Left lobe of liver (tissue), 2 donors: ENCODE measurements around the gene SEC31B. TPM values are rescaled to one million over a fixed set of nuclear protein-coding genes. Genes with fewer than 3 reads are reported as not detected.

Experiments used
- ATAC-seq: fragments of 200-7000 bp; cut with Tn5 transposase; one replicate; pipeline ENCODE4 v1.9.1; 2020; ENCODE audit warnings: mild to moderate bottlenecking, moderate library complexity
- DNase-seq: peaks from one replicate; pipeline ENCODE4 v3.0.0-alpha.2; 2020; ENCODE audit warnings: low spot score
- total RNA-seq: library from RNA; stranded (reverse); gene quantifications from one replicate; pipeline ENCODE4 v1.2.1, GENCODE V29; 2021
- donor health status: DM: no; HTN: no; CAD: no; lungs with moderate emphysema.
- donor health status: DM: no; HTN: yes; CAD: no.

The SEC31B gene
- total RNA-seq, 1 donor from 2014 or later: 6.7 TPM

DNA sequence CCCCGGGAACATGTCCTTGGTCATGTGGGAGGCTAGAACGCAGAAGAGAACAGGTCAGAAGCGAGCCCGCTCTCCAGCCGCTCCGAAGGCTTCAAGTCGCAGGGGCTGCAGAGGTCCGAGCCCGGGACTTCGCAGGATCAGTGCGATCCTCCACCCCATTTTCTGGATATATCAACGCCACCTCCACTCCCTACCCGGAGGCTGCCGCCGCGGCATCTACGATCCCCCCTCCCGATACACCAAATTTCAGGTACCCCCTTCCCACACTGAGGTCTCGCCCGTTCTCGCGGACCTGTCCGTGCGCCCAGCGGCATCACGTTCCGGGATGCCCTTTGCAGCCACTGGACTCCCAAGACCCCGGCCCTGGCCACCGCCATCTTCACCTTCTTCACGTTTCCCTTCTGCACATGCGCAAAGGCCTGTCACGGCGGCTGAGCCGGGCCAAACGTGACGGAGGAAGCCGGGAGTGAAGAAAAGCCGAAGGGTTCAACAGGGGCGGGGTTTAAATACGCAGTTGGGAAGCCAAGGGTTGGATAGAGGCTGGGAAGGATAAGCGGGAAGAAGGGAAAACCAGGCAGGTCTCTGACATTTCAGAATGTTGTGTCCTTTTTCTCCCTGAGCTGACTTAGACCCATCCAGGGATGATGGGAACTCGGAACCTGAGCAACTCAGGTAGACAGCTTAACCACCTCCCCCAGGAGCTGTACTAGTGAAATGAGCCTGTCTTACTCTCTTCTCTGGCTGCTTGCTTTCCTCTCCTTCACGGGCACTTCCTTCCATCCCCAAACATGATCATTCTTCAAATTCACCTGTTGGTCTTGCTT is 10.0 kb upstream of the SEC31B start, which contains the start of gene NDUFB8:
Gene NDUFB8, minus strand, starts transcription at position 397 of the 824 bp plus-strand sequence. Its CDS starts 20 bp downstream, at position 377.
- DNase-seq (peak; percentile 93), ATAC-seq (peak; percentile 94)

GRCh38 chr10:100528921-100529474 is 9.3 kb upstream of the SEC31B start:
- no peak for DNase-seq
- no peak for ATAC-seq

DNA sequence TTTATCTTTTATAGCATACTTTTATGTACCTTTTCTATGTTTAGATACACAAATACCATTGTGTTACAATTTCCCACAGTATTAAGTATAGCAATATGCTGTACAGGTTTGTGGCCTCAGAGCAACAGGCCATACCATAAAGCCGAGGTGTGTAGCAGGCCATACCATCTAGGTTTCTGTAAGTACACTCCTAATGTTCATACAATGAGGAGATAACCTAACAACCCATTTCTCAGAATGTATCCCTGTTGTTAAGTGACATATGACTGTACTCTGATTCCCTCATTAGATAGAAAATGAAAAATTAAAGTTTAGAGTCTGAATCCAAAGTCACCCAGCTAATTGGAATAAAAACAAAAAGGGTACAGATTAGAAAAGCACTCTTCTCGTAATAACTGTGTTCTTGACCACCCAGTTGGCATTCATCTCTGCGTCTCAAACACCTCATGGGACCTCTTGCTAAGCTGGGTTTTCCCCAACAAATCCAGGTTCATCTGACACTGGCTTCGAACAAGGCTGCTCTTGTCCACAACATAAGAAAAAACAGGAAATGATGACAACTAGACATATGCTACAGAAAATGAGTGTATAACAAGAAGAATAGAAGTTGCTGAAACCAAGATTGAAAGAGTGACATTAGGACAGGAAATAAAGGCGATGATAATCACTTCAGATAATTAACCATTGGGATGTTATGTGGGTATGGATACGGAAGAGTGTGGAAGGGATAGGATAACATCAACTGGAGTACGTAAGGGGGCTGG is 8.6 kb upstream of the SEC31B start:
- DNase-seq: no peak
- ATAC-seq: no peak

DNA sequence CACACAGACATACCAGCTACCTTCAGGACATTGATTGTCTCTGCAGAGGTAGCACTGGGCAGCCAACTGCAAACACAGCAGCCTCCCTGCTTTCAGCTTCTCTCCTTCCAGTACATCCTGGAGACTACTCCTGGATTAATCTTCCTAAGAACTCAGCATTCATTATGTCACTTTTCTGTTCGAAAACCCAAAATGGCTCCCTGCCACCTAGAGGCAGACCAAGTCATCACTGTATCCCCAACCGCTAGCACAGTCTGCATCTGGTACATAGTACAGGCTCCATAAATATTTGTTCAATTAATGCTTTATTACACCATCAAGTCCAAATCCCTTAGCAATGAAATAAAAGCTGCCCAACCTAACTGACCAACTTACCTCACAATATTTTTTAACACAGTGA is 5.0 kb upstream of the SEC31B start:
- ATAC-seq: no peak
- no peak for DNase-seq

- ATAC-seq (no peak), DNase-seq (no peak)
Measured at GRCh38 chr10:100524206-100524605, 4.5 kb upstream of the SEC31B start.

- ATAC-seq: no peak
- no peak for DNase-seq
Measured at GRCh38 chr10:100522945-100523344, 3.3 kb upstream of the SEC31B start.

- DNase-seq (no peak), ATAC-seq (no peak)
Measured at GRCh38 chr10:100522107-100522801, 2.6 kb upstream of the SEC31B start.

- DNase-seq (no peak), ATAC-seq (no peak)
Measured at GRCh38 chr10:100520811-100521210, 1.1 kb upstream of the SEC31B start.

DNA sequence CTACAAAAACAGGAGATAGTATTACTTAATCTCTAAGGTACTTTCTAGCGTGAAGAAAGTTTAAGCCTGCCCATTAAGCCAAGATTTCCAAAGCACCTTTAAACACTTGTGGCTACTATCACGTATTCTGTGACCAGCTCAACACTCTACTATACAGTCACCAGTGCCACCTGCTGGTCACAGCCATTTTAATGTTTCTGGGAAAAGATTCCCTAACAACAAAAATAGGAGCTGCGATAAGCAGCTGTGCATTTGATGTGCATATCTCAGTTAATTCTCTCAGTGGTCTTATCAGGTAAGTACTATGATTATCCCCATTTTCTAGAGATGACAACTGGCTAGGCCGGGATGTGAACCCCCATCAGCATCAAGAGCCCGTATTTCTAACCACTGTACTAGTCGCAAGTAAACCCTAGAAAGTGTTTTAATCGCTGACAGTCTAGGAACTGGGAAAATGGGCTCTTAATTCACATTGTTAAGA is 860 bp downstream of the SEC31B start:
- peak; percentile 74 for ATAC-seq
- DNase-seq: peak; percentile 64

- peak; percentile 80 for DNase-seq
- peak; percentile 75 for ATAC-seq
Measured at GRCh38 chr10:100516847-100517246, 2.8 kb downstream of the SEC31B start.

DNA sequence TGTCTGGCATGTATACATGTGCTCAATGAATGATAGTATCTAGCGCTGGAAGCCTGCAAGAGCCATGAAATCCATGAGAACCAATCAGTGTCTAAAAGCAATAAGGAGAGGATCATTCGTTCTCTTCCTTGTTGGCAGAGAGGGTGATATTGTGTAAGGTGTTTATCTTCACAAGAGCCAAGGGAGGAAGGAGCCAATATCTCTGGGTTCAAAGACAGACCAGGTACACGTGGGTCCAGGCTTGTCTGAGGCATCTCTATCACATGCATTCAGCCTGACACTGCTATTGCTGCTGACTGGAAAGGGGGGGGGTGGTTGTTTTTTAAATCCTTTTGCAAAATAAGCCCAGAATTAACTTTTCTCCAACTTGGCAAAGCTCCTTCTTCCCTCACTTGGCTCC is 4.0 kb downstream of the SEC31B start:
- ATAC-seq (peak; percentile 5), DNase-seq (peak; percentile 52)

DNA sequence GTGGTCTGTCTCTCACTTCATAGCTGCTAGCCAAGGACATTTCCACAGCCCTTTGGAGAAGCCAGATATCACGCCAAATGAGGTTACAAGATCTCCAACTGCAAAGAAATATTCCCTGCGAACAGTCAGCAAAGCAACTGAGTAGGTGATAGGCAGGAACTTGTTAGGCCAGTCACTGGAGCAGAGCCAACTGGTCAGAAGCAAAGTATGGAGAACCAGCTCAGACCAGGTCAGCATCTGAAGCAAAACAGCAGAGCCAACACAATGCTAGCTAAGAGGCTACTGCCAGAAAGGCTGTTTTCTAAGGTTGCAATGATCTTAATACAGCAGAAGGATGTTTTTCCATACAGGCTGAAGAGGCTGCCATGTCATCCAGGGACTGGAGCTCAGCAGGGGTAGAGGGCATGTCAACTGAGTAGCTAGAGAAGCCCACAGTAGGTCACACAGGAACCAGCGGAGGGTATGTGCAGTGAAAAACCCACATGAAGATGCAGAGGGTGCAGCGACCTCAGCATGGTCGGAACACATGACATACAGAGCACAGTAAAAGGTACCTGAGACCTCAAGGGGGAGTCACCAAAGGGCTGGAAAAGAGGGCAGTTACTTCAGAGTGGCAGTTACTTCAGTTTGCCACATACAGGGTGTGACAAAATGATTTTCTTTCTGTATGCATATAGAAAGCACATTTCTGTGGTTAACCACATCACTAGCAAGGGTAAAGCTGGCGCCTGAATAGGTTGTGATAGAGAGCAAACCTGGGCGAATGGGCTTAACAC is 8.9 kb downstream of the SEC31B start:
- ATAC-seq: no peak

DNA sequence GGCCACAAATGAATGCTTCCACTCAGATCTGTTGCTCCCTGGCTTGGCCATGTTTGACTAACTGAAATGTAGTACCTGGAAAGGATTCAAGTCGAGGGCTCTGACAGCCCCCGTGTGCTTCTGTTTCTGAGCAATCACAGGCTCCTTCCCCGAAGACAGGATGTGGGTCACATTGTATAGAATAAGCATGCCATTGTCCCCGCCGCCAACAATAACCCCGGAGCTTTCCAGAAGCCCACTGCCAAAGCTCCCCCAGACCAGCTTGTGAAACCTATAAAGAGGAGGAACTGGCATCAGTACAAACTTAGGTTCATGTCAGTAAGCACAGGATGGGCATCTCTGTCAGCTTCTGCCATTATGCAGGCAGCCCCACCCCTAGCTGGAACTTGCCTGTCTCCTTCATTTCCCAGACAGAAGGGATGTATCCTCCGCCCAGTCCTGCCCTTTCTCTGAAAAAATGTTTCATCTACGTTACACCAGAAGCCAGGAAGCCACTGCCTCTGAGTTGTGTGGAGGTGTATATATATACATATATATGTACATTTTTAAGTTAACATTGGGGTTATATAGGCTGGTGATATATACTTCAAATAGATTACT is 10.3 kb downstream of the SEC31B start:
- ATAC-seq (no peak), DNase-seq (no peak)

More for the DNA sequence above, 8.9 kb downstream of the SEC31B start:
- no peak for DNase-seq

DNA sequence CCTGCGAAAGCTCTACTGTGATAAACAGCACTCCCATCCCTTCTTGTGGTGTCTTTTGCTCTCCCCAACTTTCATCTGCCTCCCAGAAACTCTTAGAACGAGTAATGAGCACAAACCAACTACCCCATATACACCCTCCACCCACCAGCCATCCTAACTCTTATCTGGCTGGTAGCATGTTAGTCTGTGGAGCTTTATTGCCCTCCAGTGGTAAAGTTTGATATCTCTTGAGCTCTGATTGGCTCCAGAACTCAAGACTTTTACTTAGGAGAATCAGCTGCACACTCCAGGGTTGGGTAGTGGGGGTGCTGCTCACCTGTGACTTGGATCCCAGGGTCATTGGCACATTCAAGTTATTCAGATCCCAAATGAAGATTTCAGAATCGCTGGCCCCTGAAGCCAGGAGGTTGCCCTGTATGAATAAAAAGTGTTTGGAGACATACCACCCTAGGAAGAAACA is 10.9 kb downstream of the SEC31B start:
- DNase-seq: no peak
- peak; percentile 85 for ATAC-seq

GRCh38 chr10:100508266-100508665 is 11.4 kb downstream of the SEC31B start:
- ATAC-seq (no peak), DNase-seq (no peak)

- ATAC-seq (no peak), DNase-seq (no peak)
Measured at GRCh38 chr10:100507357-100507732, 12.3 kb downstream of the SEC31B start.

- DNase-seq (no peak), ATAC-seq (no peak)
Measured at GRCh38 chr10:100506596-100507356, 12.9 kb downstream of the SEC31B start.

- DNase-seq (no peak), ATAC-seq (no peak)
Measured at GRCh38 chr10:100505164-100505563, 14.5 kb downstream of the SEC31B start.

DNA sequence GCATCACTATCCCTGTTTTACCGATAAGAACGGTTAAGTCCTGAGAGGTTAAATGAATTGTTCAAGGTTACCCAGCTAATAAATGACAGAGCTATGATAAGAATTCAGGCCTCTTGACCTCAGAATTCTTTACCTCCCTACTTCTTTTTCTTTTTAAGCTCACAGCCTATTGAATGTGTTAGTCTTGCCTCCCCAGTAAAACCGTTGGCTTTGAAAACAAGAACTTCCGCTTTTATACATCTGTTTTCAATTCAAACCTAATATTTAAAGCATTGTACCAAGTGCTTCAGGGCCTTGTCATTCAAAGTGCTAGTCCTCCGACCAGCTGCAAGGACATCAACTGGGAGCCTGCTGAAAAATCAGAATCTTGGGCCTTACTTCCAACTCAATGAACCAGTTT is 15.6 kb downstream of the SEC31B start:
- ATAC-seq (no peak), DNase-seq (no peak)
